Stimulated activated CD8-positive, alpha-beta memory T cell treated with anti-CD3 and anti-CD28 coated beads, Interleukin-7, amount 100 ng/mL, for 1 hour (primary cell): ENCODE measurements around the gene ZNF423.

Source experiments
- DNase-seq, 2 donors: peaks; one replicate each; pipeline ENCODE4 v3.0.0-alpha.2; 2020; ENCODE audit warnings: low read depth in 2 of 2

The ZNF423 gene

GRCh38 chr16:49644145-49644463 lies 211.8 kb downstream of the ZNF423 start:
- no peak for DNase-seq

- no peak for DNase-seq
Measured at GRCh38 chr16:49643429-49644144, 212.3 kb downstream of the ZNF423 start.

- no peak for DNase-seq
Measured at GRCh38 chr16:49641250-49641649, 214.7 kb downstream of the ZNF423 start.

- no peak for DNase-seq
Measured at GRCh38 chr16:49640581-49640980, 215.3 kb downstream of the ZNF423 start.

- no peak for DNase-seq
Measured at GRCh38 chr16:49639739-49640431, 216.0 kb downstream of the ZNF423 start.

GRCh38 chr16:49638673-49639610 lies 217.0 kb downstream of the ZNF423 start:
- no peak for DNase-seq

- DNase-seq, result no peak
Measured at GRCh38 chr16:49637933-49638672, 217.8 kb downstream of the ZNF423 start.

GRCh38 chr16:49637511-49637910 lies 218.4 kb downstream of the ZNF423 start:
- DNase-seq, result no peak

- DNase-seq, result no peak
Measured at GRCh38 chr16:49636608-49637007, 219.3 kb downstream of the ZNF423 start.

GRCh38 chr16:49635591-49636581 lies 220.0 kb downstream of the ZNF423 start:
- no peak for DNase-seq

- no peak for DNase-seq
Measured at GRCh38 chr16:49635009-49635350, 220.9 kb downstream of the ZNF423 start.

GRCh38 chr16:49634235-49635008 lies 221.5 kb downstream of the ZNF423 start:
- DNase-seq, result no peak

GRCh38 chr16:49632795-49633184 lies 223.1 kb downstream of the ZNF423 start:
- no peak for DNase-seq

- DNase-seq, result no peak
Measured at GRCh38 chr16:49632086-49632794, 223.7 kb downstream of the ZNF423 start.

GRCh38 chr16:49631187-49632041 lies 224.5 kb downstream of the ZNF423 start:
- DNase-seq, result no peak

GRCh38 chr16:49630783-49631182 lies 225.1 kb downstream of the ZNF423 start:
- DNase-seq, result no peak

- no peak for DNase-seq
Measured at GRCh38 chr16:49629851-49630250, 226.1 kb downstream of the ZNF423 start.

GRCh38 chr16:49628148-49628547 lies 227.8 kb downstream of the ZNF423 start:
- DNase-seq, result no peak
